Astrocyte (in vitro differentiated cells and primary cell): ENCODE data around the gene RALGAPB. TPM values are rescaled to one million over a fixed set of nuclear protein-coding genes. Genes with fewer than 3 reads are reported as not detected.

Experiments used
- DNase-seq: peaks from one replicate; pipeline ENCODE4 v3.0.0-alpha.2; 2010; ENCODE audit warnings: low read depth
- FAIRE-seq: peaks from 2 replicates; lab custom pipeline; 2011; peaks lifted over from hg19 to GRCh38; lab: Jason Lieb, UNC
- H2AFZ ChIP-seq: 2 replicates; pipeline ENCODE4 v1.6.0; 2012; ENCODE audit warnings: low read depth, low read length, inconsistent platforms
- H3K27ac ChIP-seq: 2 replicates; pipeline ENCODE4 v1.5.1; 2011; ENCODE audit warnings: low read depth, low read length, inconsistent platforms
- H3K27me3 ChIP-seq: 2 replicates; pipeline ENCODE4 v1.6.0; 2011; ENCODE audit warnings: low read length, inconsistent platforms; ENCODE audit not compliant: insufficient read depth
- H3K36me3 ChIP-seq: 2 replicates; pipeline ENCODE4 v1.5.1; 2011; ENCODE audit warnings: low read length, inconsistent platforms; ENCODE audit not compliant: insufficient read depth
- H3K4me1 ChIP-seq: 2 replicates; pipeline ENCODE4 v1.5.1; 2011; ENCODE audit warnings: low read length, inconsistent platforms; ENCODE audit not compliant: insufficient read depth
- H3K4me2 ChIP-seq: 2 replicates; pipeline ENCODE4 v1.6.0; 2012; ENCODE audit warnings: low read length, inconsistent platforms
- H3K4me3 ChIP-seq: 2 replicates; pipeline ENCODE4 v1.5.1; 2011; ENCODE audit warnings: low read depth, mild to moderate bottlenecking, low read length, inconsistent platforms; ENCODE audit not compliant: insufficient read depth
- H3K79me2 ChIP-seq: 2 replicates; pipeline ENCODE4 v1.6.0; 2012; ENCODE audit warnings: mild to moderate bottlenecking, low read length, inconsistent platforms; ENCODE audit not compliant: insufficient read depth
- H3K9ac ChIP-seq: 2 replicates; pipeline ENCODE4 v1.6.0; 2012; ENCODE audit warnings: mild to moderate bottlenecking, low read length, inconsistent platforms
- H3K9me3 ChIP-seq: 2 replicates; pipeline ENCODE4 v1.5.1; 2012; ENCODE audit warnings: low read depth, mild to moderate bottlenecking, low read length, inconsistent platforms; ENCODE audit not compliant: insufficient read depth
- H4K20me1 ChIP-seq: 2 replicates; pipeline ENCODE4 v1.6.0; 2012; ENCODE audit warnings: low read length, inconsistent platforms; ENCODE audit not compliant: insufficient read depth
- H3K27ac Mint-ChIP-seq: one replicate; pipeline ENCODE4 v1.8.0; 2021; ENCODE audit warnings: mild to moderate bottlenecking, mixed read lengths; ENCODE audit not compliant: unreplicated experiment
- H3K27me3 Mint-ChIP-seq: one replicate; pipeline ENCODE4 v1.8.0; 2021; ENCODE audit warnings: low read depth, mixed read lengths; ENCODE audit not compliant: unreplicated experiment
- H3K36me3 Mint-ChIP-seq: one replicate; pipeline ENCODE4 v1.8.0; 2021; ENCODE audit warnings: low read depth, mixed read lengths; ENCODE audit not compliant: unreplicated experiment
- H3K4me1 Mint-ChIP-seq: one replicate; pipeline ENCODE4 v1.8.0; 2021; ENCODE audit warnings: low read depth, mixed read lengths; ENCODE audit not compliant: unreplicated experiment
- H3K4me3 Mint-ChIP-seq: one replicate; pipeline ENCODE4 v1.8.0; 2021; ENCODE audit warnings: mild to moderate bottlenecking, moderate library complexity, mixed read lengths; ENCODE audit not compliant: unreplicated experiment
- H3K9me3 Mint-ChIP-seq: one replicate; pipeline ENCODE4 v1.8.0; 2021; ENCODE audit warnings: mild to moderate bottlenecking, mixed read lengths; ENCODE audit not compliant: unreplicated experiment
- EZH2 ChIP-seq: IDR thresholded peaks from 2 replicates; pipeline ENCODE4 v1.6.1; 2012; ENCODE audit warnings: mild to moderate bottlenecking, low read length, inconsistent platforms; ENCODE audit not compliant: insufficient read depth
- microRNA-seq: library from miRNA; unstranded; fragments of <30 nt; microRNA quantifications from one replicate; pipeline ENCODE4 v1.2.0, GENCODE V29; 2020
- total RNA-seq: library from RNA; stranded (reverse); gene quantifications from 2 replicates; pipeline ENCODE4 v1.2.1, GENCODE V29; 2021
- TF ChIP-seq, protein P1 (sequence below): IDR thresholded peaks from 2 replicates; pipeline ENCODE4 v1.5.1; 2011; ENCODE audit warnings: low read depth, mild to moderate bottlenecking, inconsistent platforms, low read length, moderate library complexity; ENCODE audit not compliant: insufficient read depth

Gene RALGAPB
- total RNA-seq, 1 donor from 2014 or later: 40.2 TPM

GRCh38 chr20:38625896-38626295 lies 153.3 kb downstream of the RALGAPB start:
- Histone ChIP-seq H3K27me3 (peaks cover 10% of the 10 kb centered on the region), H3K4me3 (no peak overlapping the region), H3K27ac (no peak overlapping the region), H3K9ac (no peak overlapping the region), H3K9me3 (no peaks in the 10 kb centered on the region), H4K20me1 (no peaks in the 10 kb centered on the region), H3K4me1 (no peaks in the 10 kb centered on the region), H2AFZ (no peak overlapping the region), H3K4me2 (no peak overlapping the region), H3K36me3 (no peaks in the 10 kb centered on the region), H3K79me2 (no peaks in the 10 kb centered on the region)
- H3K27me3 Mint-ChIP-seq: no peaks in the 10 kb centered on the region
- H3K9me3 Mint-ChIP-seq: no peaks in the 10 kb centered on the region
- H3K4me3 Mint-ChIP-seq: no peak overlapping the region
- no peak for TF ChIP-seq EZH2
- TF ChIP-seq, protein P1, sequence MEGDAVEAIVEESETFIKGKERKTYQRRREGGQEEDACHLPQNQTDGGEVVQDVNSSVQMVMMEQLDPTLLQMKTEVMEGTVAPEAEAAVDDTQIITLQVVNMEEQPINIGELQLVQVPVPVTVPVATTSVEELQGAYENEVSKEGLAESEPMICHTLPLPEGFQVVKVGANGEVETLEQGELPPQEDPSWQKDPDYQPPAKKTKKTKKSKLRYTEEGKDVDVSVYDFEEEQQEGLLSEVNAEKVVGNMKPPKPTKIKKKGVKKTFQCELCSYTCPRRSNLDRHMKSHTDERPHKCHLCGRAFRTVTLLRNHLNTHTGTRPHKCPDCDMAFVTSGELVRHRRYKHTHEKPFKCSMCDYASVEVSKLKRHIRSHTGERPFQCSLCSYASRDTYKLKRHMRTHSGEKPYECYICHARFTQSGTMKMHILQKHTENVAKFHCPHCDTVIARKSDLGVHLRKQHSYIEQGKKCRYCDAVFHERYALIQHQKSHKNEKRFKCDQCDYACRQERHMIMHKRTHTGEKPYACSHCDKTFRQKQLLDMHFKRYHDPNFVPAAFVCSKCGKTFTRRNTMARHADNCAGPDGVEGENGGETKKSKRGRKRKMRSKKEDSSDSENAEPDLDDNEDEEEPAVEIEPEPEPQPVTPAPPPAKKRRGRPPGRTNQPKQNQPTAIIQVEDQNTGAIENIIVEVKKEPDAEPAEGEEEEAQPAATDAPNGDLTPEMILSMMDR: no peak
- no peak for FAIRE-seq
- H3K36me3 Mint-ChIP-seq: no peaks in the 10 kb centered on the region
- no peak for DNase-seq
- peaks cover 3% of the 10 kb centered on the region for H3K4me1 Mint-ChIP-seq
- H3K27ac Mint-ChIP-seq: no peak overlapping the region

DNA sequence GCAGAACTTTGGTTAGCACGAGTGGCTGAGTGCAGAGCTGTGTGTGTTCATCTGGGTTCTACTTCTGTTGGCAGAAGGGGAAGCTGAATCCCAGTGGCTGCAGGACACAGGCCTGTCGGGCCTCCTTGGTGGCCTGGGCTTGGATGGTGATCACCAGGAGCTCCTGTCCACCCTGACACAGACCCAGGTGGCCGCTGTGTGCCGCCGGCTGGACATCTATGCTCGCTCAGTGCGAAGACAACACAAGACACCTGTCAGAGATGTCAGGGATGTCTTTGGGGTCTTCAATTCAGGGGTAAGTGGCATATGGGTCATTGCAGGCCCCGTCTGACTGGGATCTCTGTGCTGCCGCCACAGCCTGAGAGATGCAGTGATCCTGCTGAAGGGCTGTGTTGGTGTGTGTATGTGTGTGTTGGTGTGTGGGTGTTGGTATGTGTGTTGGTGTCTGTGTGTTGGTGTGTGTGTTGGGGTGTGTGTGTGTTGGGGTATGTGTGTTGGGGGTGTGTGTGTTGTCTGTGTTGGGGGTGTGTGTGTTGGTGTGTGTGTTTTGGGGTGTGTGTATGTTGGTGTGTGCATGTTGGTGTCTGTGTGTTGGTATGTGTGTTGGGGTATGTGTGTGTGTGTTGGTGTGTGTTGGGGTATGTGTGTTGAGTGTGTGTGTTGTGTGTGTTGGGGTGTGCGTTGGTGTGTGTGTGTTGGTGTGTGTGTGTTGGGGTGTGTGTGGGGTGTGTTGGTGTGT lies 154.4 kb downstream of the RALGAPB start:
- no peaks in the 10 kb centered on the region for H3K79me2 ChIP-seq
- Mint-ChIP-seq H3K4me3 (no peak overlapping the region), H3K27me3 (no peaks in the 10 kb centered on the region), H3K36me3 (no peaks in the 10 kb centered on the region), H3K4me1 (peaks cover 9% of the 10 kb centered on the region), H3K27ac (no peak overlapping the region), H3K9me3 (no peaks in the 10 kb centered on the region)
- DNase-seq (no peak), FAIRE-seq (no peak)
- no peak overlapping the region for H3K4me3 ChIP-seq
- H3K9ac ChIP-seq: no peak overlapping the region
- no peak overlapping the region for H3K27ac ChIP-seq
- H3K27me3 ChIP-seq: peaks cover 2% of the 10 kb centered on the region
- H3K4me1 ChIP-seq: no peaks in the 10 kb centered on the region
- H3K4me2 ChIP-seq: no peak overlapping the region
- H2AFZ ChIP-seq: no peak overlapping the region
- H3K36me3 ChIP-seq: no peaks in the 10 kb centered on the region
- TF ChIP-seq, protein P1: no peak
- no peak for TF ChIP-seq EZH2
- H4K20me1 ChIP-seq: no peaks in the 10 kb centered on the region
- H3K9me3 ChIP-seq: no peaks in the 10 kb centered on the region

Small RNA genes within 50 kb of the gene (microRNA-seq; reads per million reads assigned to microRNA genes)
- not detected for gene MIR548O2

Other genes starting within 250 kb of the RALGAPB start
- gene KIAA1755, start 212.1 kb upstream of the RALGAPB start, total RNA-seq: 0.77 and 1.1 TPM in 2 replicates
- gene BPI, start 168.7 kb upstream of the RALGAPB start, total RNA-seq: not detected in 2 replicates
- gene LBP, start 126.4 kb upstream of the RALGAPB start, total RNA-seq: not detected in 2 replicates
- gene SNHG17, start 37.5 kb upstream of the RALGAPB start, total RNA-seq: 34.2 and 39.3 TPM in 2 replicates
- not detected in 2 replicates for gene ADIG, start 108.4 kb downstream of the RALGAPB start, total RNA-seq
- 0.27 TPM in 1 of 2 replicates, not detected in the other for gene ARHGAP40, start 129.0 kb downstream of the RALGAPB start, total RNA-seq